CD4-positive, alpha-beta T cell treated with Interleukin-6 for 4 hours (primary cell): ENCODE results near the gene OR1M1.
"Not testable (repeated sequence)": the region's sequence is repeated elsewhere in the genome, so short reads cannot be mapped to it uniquely, and the experiment has no call there.

Source experiments
- DNase-seq: peaks from one replicate; pipeline ENCODE4 v3.0.0-alpha.2; 2020; ENCODE audit warnings: mixed read lengths

OR1M1 gene, protein sequence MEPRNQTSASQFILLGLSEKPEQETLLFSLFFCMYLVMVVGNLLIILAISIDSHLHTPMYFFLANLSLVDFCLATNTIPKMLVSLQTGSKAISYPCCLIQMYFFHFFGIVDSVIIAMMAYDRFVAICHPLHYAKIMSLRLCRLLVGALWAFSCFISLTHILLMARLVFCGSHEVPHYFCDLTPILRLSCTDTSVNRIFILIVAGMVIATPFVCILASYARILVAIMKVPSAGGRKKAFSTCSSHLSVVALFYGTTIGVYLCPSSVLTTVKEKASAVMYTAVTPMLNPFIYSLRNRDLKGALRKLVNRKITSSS

DNA sequence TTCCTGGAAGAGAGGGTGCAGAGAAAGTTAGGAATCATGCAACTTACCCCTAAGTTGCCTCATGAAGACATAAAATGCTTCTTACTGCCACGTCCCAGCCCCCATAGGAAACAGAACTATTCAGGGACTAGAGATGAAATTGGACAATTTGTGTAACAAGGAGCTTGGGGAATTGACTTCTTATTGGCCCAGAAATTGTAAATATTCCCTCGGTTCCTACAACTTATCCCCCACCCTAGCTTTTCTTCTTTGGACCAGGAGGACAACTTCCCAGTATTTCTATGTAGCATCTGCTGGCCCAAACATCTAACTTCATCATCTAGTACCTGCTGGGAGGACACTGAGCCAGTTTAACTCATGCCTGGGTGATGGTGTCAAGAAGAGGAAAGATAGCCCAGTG is at the start of gene OR1M1:
Gene OR1M1 (plus strand): TSS at position 301 of the 400 bp plus-strand sequence. CDS start 6,184 bp downstream, outside the sequence.
- DNase-seq = no peak

DNA sequence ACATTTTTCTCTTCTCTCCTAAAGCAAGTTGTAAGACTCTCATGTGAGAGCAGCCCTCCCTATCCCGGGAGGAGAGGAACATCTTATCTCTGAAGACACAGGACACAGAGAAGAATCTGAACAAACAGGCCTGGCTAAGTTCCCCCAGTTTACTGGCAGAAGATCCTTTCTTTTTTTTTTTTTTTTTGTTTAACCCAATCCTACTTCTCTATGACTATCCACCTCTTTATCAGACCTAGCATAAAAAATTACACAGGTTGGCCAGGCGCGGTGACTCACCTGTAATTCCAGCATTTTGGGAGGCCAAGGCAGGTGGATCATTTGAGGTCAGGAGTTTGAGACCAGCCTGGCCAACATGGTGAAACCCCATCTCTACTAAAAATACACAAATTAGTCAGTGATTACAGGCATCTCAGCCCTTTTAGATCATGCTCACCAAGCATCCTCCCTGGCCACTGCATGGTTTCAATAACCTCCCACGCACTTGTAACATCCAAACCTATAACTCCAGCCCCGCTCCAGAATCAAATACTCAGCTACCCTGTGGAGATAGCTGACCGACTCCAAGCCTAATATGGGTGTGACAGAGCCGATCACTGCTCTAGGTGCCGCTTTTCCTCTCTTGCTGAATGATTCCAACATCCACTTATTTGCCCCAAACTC is 49.3 kb upstream of the OR1M1 start:
- no peak for DNase-seq

DNA sequence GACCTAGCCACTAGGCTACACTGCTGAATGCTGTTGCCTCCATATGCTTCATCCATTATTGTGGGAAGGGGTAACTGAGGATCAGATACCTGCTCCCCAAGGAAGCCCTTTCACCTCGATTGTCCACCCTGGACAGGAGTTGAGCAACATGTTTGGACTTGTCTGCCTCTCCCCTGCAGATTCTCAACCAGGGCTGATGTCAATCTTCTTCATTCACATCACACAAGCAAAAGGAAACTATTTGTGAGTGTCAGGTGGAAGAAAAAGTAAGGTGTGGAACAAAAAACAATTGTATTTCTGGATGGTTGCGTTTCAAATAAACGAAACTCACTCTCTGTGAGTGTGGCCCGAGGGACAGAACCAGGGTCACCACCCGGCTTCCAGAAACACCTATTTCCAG is 47.1 kb upstream of the OR1M1 start:
- DNase-seq = no peak

DNA sequence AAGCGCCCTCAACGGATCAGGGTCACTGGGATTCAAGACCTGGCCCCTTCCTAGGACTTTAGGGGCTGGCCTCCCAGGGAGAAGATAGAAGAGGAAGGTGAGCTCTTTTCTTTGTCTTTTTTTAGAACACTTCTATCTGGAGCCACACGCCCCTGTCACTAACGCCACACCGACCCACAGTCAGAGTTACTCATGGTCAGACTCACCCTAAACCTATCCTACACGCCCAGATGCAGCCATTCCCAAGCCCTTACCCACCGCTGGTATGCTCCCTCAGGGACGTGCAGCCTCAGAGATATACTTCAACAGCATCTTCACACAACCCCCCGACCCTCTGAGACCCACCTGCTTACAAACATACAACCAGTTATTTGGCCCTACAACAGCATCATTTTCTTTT is 46.7 kb upstream of the OR1M1 start:
- no peak for DNase-seq

DNA sequence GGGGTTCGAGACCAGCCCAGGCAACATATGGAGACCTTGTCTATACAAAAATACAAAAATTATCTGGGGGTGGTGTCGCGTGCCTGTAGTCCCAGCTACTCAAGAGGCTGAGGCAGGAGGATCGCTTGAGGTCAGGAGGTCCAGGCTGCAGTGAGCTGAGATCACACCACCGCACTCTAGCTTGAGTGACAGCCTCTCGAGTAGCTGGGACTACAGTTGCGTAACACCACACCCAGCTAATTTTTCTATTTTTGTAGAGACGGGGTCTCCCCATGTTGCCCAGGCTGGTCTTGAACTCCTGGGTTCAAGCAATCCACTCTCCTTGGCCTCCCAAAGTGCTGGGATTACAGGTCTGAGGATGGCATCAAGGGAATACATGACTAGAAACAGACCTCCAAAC is 45.8 kb upstream of the OR1M1 start:
- DNase-seq = no peak

DNA sequence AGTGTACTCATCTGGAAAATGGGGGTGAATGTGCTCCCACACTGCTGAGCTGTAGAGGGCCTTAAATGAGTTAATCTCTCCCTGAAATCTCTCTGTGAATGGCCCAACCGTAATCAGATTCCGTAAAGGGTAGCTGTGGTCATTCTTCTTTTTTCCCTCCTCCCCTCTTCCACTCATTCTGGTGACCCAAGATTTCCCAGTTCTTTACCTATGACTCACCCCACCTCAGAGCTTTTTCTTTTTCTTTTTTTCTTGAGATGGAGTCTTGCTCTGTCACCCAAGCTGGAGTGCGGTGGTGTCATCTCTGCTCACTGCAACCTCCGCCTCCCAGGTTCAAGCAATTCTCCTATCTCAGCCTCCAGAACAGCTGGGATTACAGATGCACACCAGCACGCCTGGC is 43.3 kb upstream of the OR1M1 start:
- DNase-seq = no peak

DNA sequence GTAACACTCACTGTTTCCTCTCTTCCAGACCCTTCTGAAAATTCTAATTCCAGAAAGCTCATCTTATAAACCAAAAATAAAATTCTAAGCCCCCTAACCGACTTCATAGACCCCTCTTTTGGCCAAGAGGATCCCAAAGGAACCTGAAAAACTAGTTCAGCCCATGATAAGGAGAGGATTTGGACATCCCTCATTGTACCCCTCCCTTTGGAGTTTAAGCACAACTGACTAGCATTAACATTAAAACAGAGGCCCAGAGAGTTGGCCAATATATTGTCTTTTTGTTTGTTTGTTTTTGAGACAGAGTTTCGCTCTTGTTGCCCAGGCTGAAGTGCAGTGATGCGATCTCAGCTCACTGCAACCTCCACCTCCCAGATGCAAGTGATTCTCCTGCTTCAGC is 42.4 kb upstream of the OR1M1 start:
- no peak for DNase-seq

DNA sequence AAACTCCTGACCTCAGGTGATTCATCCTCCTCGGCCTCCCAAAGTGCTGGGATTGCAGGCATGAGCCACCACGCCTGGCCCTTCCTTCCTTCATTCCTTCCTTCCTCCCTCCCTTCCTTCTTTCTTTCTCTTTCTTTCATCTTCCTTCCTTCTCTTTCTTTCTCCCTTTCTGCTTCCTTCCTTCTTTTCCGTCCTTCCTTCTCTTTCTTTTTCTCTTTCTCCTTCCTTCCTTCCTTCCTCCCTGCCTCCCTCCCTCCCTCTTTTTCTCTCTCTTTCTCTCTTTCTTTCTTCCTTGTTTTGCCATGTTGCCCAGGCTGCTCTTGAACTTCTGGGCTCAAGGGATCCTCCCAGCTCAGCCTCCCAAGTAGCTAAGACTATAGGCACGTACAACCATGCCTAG is 40.2 kb upstream of the OR1M1 start:
- DNase-seq = no peak

DNA sequence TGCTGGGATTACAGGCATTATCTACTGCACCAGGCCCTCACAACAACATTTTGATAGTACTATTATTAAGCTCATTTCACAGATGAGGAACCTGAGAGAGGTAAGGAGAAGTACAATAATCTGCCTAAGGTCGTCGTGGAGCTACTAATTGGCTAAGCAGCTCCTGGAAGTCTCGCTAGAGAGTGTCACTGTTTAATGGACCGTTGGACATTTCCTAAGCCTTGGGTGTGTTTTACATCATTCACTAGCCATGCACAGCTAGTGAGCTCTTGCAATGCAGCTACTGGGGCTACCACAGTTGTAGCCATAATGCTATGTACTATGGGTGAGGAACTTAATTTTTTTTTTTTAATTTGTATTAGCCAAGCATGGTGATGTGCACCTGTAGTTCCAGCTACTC is 34.0 kb upstream of the OR1M1 start:
- no peak for DNase-seq

DNA sequence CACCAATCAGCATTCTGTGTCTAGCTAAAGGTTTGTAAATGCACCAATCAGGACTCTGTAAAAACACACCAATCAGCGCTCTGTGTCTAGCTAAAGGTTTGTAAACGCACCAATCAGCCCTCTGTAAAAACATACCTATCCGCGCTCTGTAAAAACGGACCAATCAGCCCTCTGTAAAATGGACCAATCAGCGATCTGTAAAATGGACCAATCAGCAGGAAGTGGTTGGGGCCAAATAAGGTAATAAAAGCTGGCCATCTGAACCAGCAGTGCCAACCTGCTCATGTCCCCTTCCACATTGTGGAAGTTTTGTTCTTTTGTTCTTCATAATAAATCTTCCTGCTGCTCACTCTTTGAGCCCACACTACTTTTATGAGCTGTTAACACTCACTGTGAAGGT is 33.2 kb upstream of the OR1M1 start:
- not testable (repeated sequence) for DNase-seq

DNA sequence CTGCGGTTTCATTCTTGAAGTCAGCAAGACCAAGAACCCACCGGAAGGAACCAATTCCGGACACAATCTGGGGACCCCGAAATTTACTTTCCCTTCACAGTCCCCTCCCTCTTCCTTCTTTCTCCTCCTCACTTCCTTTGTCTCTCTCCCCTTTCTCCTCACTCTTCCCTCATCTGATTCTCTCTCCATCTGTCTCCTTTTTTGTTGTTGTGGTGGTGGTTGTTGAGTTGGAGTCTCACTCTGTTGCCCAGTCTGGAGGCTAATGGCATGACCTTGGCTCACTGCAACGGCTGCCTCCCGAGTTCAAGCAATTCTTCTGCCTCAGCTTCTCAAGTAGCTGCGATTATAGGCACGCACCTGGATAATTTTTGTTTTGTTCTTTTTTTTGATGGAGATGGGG is 32.7 kb upstream of the OR1M1 start:
- DNase-seq = no peak

DNA sequence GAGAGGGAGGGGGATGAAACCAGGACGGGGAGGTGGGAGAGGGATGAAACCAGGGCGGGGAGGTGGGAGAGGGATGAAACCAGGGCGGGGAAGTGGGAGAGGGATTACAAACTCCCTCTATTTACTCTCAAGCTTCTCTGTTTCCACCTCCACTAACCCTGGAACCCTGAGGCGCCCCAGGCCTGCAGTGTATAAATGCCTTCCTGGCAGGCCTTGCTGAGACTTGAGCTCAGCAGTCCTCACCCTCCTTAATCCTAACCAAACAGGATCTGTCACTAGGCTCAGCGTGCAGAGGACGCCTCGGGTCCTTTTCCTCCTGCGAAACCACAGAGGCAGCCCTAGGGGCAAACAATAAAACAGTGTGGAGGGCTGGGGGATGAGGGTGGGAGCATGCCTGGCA is 32.1 kb upstream of the OR1M1 start:
- no peak for DNase-seq

DNA sequence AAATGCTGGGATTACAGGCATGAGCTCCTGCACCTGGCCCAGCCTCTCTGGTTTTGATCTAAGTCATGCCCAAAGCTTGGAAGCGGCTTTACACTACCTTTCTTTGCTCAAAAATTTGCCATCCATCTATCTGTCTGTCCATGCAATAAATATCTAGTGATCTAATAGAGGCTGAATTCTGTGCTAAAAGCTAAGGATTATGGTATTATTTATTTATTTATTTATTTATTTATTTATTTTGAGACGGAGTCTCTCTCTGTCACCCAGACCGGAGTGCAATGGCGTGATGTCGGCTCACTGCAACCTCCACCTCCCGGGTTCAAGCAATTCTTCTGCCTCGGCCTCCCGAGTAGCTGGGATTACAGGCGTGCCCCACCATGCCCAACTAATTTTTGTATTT is 30.7 kb upstream of the OR1M1 start:
- DNase-seq = not testable (repeated sequence)

DNA sequence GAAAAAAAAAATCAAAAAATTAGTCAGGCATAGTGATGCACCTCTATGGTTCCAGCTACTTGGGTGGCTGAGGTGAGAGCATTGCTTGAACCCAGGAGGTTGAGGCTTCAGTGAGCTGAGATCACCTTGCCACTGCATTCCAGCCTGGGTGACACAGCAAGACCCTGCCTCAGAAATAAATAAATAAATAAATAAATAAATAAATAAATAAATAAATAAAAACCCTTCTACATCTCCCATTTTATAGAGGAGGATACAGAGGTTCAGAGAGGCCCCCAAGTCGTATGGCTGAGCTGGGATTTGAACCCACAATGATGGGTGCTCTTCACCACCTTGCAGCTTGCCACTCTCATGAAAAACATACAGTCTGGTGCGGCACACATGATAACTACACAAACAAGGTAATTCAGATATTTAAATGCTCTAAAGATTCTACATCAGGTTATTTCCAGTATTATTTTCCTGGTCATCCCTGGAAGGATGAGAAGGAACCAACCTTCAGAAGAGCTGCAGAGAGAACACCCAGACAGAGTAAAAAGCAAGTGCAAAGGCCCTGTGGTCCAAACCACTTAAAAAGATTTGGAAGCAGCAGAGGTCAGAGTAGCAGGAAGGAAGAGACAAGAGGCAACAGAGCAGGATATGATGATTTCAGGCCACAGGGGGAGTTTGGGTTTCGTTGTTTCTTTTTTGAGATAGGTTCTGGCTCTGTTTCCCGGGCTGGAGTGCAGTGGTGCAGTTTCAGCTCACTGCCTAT is 29.2 kb upstream of the OR1M1 start:
- DNase-seq = no peak

DNA sequence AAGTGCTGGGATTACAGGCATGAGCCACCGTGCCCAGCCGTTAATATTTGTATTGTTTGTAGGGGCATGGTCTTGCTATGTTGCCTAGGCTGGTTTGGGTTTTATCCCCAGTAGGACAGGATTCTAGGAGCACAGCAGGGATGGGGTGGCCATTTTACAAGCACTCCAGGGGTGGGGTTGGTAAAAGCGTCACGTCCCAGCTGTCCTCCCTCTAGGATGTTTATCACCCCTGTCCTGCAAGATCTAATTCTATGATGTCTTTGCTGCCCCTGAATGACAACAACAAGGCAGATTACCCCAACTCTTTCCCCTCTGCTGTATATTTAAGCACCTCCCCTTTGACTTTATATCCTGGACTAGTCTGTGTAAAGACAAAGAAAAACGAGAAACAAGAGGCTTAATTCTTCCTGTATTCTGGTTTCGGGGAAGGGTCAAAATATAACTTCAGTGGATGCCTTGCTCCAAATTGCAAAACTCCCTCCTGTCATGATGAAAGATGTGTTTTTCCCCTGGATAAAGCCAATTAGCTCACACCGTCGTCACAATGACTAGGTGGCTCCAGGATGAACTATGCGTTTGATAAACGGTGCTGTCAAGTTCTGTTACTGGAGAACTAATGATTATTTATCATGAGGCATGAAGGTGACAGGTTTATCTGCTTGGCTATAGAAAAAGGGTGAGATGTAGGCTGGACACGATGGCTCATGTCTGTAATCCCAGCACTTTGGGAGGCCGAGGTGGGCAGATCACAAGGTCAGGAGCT is 27.8 kb upstream of the OR1M1 start:
- no peak for DNase-seq

DNA sequence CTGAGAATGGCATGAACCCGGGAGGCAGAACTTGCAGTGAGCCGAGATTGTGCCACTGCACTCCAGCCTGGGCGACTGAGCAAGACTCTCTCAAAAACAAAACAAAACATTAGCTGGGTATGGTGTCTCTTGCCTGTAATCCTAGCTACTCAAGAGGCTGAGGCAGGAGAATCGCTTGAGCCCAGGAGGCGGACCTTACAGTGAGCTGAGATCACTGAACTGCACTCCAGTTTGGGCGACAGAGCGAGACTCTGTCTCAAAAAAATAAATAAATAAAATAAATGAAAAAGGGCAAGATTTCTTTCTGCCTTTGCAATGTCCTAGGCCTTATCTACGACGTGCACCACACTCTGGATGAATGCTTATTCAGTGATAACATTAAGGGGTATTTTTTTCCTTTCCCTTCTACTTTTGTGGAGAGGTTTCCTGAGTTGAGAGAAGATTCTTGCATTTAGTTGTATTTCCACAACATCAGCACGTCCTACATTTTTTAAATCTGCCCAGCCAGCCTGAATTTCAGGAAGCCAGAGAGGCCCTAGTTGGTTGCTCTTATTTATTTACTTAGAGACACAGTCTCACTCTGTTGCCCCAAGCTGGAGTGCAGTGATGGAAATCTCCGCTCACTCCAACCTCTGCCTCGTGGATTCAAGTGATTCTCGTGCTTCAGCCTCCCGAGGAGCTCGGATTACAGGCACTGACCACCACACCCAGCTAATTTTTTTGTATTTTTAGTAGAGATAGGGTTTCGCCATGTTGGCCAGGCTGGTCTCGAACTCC is 26.1 kb upstream of the OR1M1 start:
- no peak for DNase-seq

DNA sequence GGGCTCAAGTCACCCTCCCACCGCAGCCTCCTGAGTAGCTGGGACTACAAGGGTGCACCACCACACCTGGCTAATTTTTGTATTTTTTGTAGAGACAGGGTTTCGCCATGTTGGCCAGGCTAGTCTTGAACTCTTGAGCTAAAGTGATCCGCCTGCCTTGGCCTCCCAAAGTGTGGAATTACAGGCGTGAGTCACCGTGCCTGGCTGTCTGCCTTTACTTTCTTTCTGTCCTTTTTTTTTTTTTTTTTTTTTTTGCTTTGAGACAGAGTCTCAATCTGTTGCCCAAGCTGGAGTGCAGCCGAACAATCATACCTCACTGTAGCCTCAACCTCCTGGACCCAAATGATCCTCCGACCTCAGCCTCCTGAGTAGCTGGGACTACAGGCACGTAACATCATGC is 25.0 kb upstream of the OR1M1 start:
- no peak for DNase-seq

DNA sequence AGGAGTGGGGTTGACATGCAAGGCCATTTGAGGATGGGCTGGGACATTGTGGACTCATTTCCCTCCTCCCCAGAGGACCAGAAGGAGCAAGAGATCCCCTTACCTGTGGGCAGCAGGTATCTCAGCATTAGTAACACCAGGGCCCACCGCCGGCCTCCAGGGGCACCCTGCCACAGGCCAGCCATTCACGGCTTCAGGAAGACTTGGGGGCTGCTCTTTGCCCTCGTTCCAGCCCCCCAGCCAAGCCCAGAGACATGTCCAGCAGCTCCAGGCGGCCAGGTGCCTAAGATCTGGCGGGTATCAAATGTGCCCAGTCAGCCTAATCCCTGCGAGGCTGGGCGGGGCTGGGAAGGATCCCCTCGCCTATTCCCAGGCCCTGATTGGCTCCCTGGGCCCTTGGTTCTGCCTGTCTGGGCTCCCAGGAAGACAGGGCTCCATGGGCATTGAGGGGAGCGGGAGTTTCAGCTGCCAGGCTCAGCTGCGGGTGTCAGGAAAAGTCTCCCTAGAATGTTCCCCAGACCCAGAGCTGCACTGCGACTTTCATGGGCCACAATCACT is 21.3 kb upstream of the OR1M1 start:
- no peak for DNase-seq

DNA sequence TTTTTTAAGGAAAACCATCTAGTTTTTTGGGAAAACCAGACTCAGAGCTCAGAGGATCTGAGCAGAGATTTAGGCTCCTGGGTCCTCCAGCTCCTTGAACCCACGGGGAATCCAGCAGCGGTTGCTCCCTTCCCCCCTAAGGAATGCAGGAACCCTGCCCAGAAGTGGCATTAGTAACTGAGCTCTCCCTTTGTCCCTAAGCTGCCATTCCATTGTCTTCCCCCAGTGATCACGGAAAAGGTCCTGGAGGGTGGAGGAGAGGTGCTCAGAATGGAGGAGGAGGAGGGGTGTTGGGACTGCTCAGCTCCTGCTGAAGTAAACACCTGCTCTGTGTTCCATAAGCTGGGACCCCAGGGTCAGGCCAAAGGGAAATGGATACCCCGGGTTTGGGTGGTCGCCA is 16.8 kb upstream of the OR1M1 start:
- no peak for DNase-seq

DNA sequence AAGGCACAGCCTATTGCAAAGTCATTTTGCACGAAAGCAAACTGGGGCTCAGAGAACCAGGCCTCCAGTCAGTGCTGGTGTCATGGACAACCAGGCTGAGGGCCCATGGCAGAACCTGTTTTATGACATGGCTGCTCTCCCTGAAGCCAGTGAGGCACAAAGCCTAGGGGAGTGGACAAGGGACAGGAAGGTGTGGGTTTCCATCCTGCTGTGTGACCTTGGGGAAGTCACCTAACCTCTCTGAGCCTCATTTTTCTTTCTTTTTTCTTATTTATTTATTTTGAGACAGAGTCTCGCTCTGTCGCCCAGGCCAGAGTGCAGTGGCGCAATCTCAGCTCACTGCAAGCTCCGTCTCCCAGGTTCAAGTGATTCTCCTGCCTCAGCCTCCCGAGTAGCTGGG is 15.1 kb upstream of the OR1M1 start:
- DNase-seq = not testable (repeated sequence)

DNA sequence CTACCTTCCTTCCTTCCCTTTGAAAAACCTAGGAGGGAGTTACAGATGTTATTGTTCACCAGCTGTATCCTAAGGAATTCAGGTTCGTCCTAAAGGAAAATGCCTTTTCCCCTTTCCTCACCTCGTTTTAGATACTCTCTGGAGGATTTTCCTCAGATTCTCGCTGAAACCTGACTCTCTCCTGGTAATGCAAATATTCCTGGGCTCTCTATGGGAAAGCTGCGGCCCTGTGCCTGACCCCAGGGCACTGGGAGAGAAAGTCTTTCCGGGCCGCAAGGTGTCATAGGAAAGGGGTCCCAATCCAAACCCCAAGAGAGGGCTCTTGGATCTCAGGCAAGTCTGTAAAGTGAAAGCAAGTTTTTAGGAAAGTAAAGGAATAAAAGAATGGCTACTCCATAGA is 13.1 kb upstream of the OR1M1 start:
- DNase-seq = no peak
